PC-9 (cell line): ENCODE measurements around the gene MOV10. TPM values are rescaled to one million over a fixed set of nuclear protein-coding genes. Genes with fewer than 3 reads are reported as not detected.
A peak's percentile ranks its signal among the peaks of the same experiment; 100 is the strongest.

Experiments used
- BruUV-seq: library from RNA; stranded (reverse); fragments of 400-500 nt; replicated peaks from 2 replicates; lab custom pipeline; 2021; lab: Mats Ljungman, UMichigan
- CTCF ChIA-PET: fragments of 300-600 bp; sonication (Branson Sonifier 250); formaldehyde crosslinking; loops from one replicate; lab custom pipeline; 2022; ENCODE audit warnings: antibody characterized with exemption; lab: Charles Lee
- POLR2A ChIA-PET: fragments of 300-600 bp; sonication (Branson Sonifier 250); formaldehyde crosslinking; loops from one replicate; lab custom pipeline; 2022; ENCODE audit warnings: antibody characterized with exemption; ENCODE audit not compliant: unreplicated experiment; lab: Charles Lee
- DNase-seq, 2 experiments: peaks; one replicate each; pipeline versions ENCODE4 v3.0.0 to v3.0.0-alpha.2; 2015 to 2022; ENCODE audit warnings: mixed read lengths in 1 of 2
- H2AFZ ChIP-seq: fragments of 200-600 bp; sonication (generic); 2 replicates; pipeline ENCODE4 v1.8.1; 2017; ENCODE audit warnings: antibody characterized with exemption
- H3F3A ChIP-seq: fragments of 200-600 bp; sonication (generic); 2 replicates; pipeline ENCODE4 v1.8.1; 2017; ENCODE audit warnings: antibody characterized with exemption, mild to moderate bottlenecking, low read depth; ENCODE audit not compliant: insufficient read depth
- H3K27ac ChIP-seq: fragments of 200-600 bp; sonication (generic); 2 replicates; pipeline ENCODE4 v1.6.1; 2016; ENCODE audit warnings: mixed run types
- H3K27me3 ChIP-seq: fragments of 200-600 bp; sonication (generic); 2 replicates; pipeline ENCODE4 v1.6.1; 2016; ENCODE audit warnings: low read depth, mixed run types; ENCODE audit not compliant: insufficient read depth
- H3K36me3 ChIP-seq: fragments of 200-600 bp; sonication (generic); 2 replicates; pipeline ENCODE4 v1.6.1; 2016; ENCODE audit warnings: low read depth, mixed run types
- H3K4me1 ChIP-seq: fragments of 200-600 bp; sonication (generic); replicated peaks from 2 replicates; pipeline ENCODE4 v1.6.1; 2016; ENCODE audit warnings: mixed run types; ENCODE audit not compliant: insufficient read depth
- H3K4me2 ChIP-seq: fragments of 200-600 bp; sonication (generic); 2 replicates; pipeline ENCODE4 v1.6.1; 2017; ENCODE audit warnings: mixed run types
- H3K4me3 ChIP-seq: fragments of 200-600 bp; sonication (generic); 2 replicates; pipeline ENCODE4 v1.6.1; 2016; ENCODE audit warnings: mixed run types
- H3K79me2 ChIP-seq: fragments of 200-600 bp; sonication (generic); 2 replicates; pipeline ENCODE4 v1.6.1; 2017; ENCODE audit warnings: low read depth, mixed run types
- H3K9me2 ChIP-seq: fragments of 200-600 bp; sonication (generic); 2 replicates; pipeline ENCODE4 v1.8.1; 2017; ENCODE audit warnings: mild to moderate bottlenecking; ENCODE audit not compliant: insufficient read depth
- H3K9me3 ChIP-seq: fragments of 200-600 bp; sonication (generic); 2 replicates; pipeline ENCODE4 v1.8.1; 2016; ENCODE audit warnings: low read depth; ENCODE audit not compliant: insufficient read depth
- H4K20me1 ChIP-seq: fragments of 200-600 bp; sonication (generic); 2 replicates; pipeline ENCODE4 v1.8.1; 2017; ENCODE audit not compliant: insufficient read depth
- EZH2 ChIP-seq: fragments of 200-600 bp; sonication (generic); IDR thresholded peaks from 2 replicates; pipeline ENCODE4 v1.8.0; 2017; ENCODE audit warnings: antibody characterized with exemption, low read depth
- intact Hi-C: fragments of 100-400 bp; cut with micrococcal nuclease; formaldehyde crosslinking; loops from one replicate; pipeline ENCODE4 v1.10.0; 2022; ENCODE audit not compliant: unreplicated experiment
- total RNA-seq: library from RNA; stranded (reverse); gene quantifications from 2 replicates; pipeline ENCODE4 v1.2.3, GENCODE V29; 2021
- TF ChIP-seq, protein P1 (sequence below): fragments of 200-600 bp; sonication (generic); conservative IDR thresholded peaks from 2 replicates; pipeline ENCODE4 v1.6.1; 2017; ENCODE audit warnings: mixed run types, antibody characterized with exemption, mild to moderate bottlenecking, moderate library complexity

Gene MOV10
- total RNA-seq, 1 experiment from 2014 or later, result 73.7 TPM

GRCh38 chr1:112633628-112634027, 40.8 kb upstream of the MOV10 start:
- no peak for TF ChIP-seq EZH2
- TF ChIP-seq, protein P1, sequence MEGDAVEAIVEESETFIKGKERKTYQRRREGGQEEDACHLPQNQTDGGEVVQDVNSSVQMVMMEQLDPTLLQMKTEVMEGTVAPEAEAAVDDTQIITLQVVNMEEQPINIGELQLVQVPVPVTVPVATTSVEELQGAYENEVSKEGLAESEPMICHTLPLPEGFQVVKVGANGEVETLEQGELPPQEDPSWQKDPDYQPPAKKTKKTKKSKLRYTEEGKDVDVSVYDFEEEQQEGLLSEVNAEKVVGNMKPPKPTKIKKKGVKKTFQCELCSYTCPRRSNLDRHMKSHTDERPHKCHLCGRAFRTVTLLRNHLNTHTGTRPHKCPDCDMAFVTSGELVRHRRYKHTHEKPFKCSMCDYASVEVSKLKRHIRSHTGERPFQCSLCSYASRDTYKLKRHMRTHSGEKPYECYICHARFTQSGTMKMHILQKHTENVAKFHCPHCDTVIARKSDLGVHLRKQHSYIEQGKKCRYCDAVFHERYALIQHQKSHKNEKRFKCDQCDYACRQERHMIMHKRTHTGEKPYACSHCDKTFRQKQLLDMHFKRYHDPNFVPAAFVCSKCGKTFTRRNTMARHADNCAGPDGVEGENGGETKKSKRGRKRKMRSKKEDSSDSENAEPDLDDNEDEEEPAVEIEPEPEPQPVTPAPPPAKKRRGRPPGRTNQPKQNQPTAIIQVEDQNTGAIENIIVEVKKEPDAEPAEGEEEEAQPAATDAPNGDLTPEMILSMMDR, result no peak
- H3K4me1 ChIP-seq, result peaks cover 40% of the 10 kb centered on the region
- H3K36me3 ChIP-seq, result peaks cover 39% of the 10 kb centered on the region
- ChIA-PET POLR2A (no interaction called here), CTCF (no interaction called here)
- DNase-seq, result no peak
- intact Hi-C loops, result no loop called here
- peaks cover 92% of the 10 kb centered on the region for H4K20me1 ChIP-seq
- no peaks in the 10 kb centered on the region for H3K9me3 ChIP-seq
- peaks cover 98% of the 10 kb centered on the region for H3K79me2 ChIP-seq
- BruUV-seq, result no TSS peak
- H3K27me3 ChIP-seq, result no peaks in the 10 kb centered on the region
- no peak overlapping the region for H2AFZ ChIP-seq
- H3K4me3 ChIP-seq, result no peak overlapping the region
- no peak overlapping the region for H3K27ac ChIP-seq
- peaks cover 32% of the 10 kb centered on the region for H3F3A ChIP-seq
- H3K9me2 ChIP-seq, result no peaks in the 10 kb centered on the region
- H3K4me2 ChIP-seq, result no peak overlapping the region

DNA sequence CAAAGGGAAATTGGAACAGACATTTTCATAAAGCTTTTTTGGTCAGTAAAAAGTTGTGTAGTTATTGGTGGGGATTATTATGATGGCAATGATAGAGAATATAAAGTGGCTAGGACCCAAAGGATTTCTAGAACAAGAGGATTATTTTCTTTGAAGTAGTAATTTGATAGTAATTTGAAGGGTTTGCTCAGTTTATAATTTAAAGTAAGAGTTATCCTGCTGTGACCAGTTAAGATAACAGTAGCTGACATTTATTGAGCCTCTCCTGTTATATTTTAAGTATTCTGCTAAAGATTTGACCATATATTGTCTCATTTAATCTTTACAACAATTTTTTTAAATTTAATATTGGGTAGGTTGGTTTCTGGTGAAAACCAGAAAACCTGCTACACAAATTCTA, 40.1 kb upstream of the MOV10 start:
- CTCF ChIA-PET, result no interaction called here
- H3K27ac ChIP-seq, result peak overlapping the region; percentile 8; the same call in 1 of the 2 replicates

DNA sequence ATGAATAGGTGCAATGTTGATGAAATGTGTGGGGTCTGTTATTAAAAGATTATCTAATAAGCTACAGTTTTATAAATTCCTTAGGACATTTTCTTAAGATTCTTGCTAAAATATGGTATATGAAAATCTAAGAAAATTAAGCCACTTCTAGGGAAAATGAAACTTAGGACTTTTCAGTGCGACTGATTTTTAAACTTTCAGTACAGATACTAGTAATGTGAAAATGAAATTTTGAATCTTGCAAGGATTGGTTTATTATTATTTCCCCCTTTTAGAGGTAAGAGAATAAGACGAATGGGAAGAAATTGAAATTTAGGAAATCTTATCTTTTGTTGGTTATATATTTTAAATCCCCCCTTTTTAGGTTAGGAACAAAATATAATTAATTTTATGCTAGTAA, 38.4 kb upstream of the MOV10 start:
- Histone ChIP-seq H3K9me3 (no peaks in the 10 kb centered on the region), H3K36me3 (peaks cover 35% of the 10 kb centered on the region), H3F3A (peaks cover 38% of the 10 kb centered on the region), H3K4me2 (no peak overlapping the region), H3K4me1 (peaks cover 40% of the 10 kb centered on the region), H3K9me2 (no peaks in the 10 kb centered on the region), H3K79me2 (peaks cover 87% of the 10 kb centered on the region), H3K4me3 (no peak overlapping the region), H3K27me3 (no peaks in the 10 kb centered on the region), H4K20me1 (peaks cover 77% of the 10 kb centered on the region), H3K27ac (peak overlapping the region; percentile 59), H2AFZ (no peak overlapping the region)
- no peak for TF ChIP-seq EZH2
- TF ChIP-seq, protein P1, result no peak
- no peak for DNase-seq
- intact Hi-C loops, result no loop called here
- ChIA-PET CTCF (interaction anchor here (0.6 kb wide), 1 partner anchor 40 kb away, joined by 4 read pairs; no protein-coding TSS in a partner anchor), POLR2A (no interaction called here)
- no TSS peak for BruUV-seq

More for the DNA sequence above, 40.1 kb upstream of the MOV10 start:
- Histone ChIP-seq H3K9me2 (no peaks in the 10 kb centered on the region), H3K4me1 (peaks cover 40% of the 10 kb centered on the region), H3K4me2 (no peak overlapping the region), H3K79me2 (peaks cover 97% of the 10 kb centered on the region), H3K36me3 (peaks cover 39% of the 10 kb centered on the region), H3K27me3 (no peaks in the 10 kb centered on the region), H3F3A (peaks cover 37% of the 10 kb centered on the region), H3K9me3 (no peaks in the 10 kb centered on the region), H4K20me1 (peaks cover 90% of the 10 kb centered on the region), H3K4me3 (no peak overlapping the region), H2AFZ (no peak overlapping the region)
- intact Hi-C loops, result no loop called here
- no peak for DNase-seq
- POLR2A ChIA-PET, result interaction anchor here (0.8 kb wide), 1 partner anchor 134 kb away, joined by 4 read pairs; no protein-coding TSS in a partner anchor
- BruUV-seq, result no TSS peak
- TF ChIP-seq, protein P1, result no peak
- no peak for TF ChIP-seq EZH2
